GM12801 (cell line): ENCODE data around the gene SYNJ1.

Experiments
- CTCF ChIP-seq: IDR thresholded peaks from one replicate; pipeline ENCODE4 v1.5.1; 2011; ENCODE audit warnings: control low read depth; ENCODE audit not compliant: insufficient read length; ENCODE audit errors: extremely low read depth

SYNJ1 gene

GRCh38 chr21:32732544-32732943 lies 4.7 kb upstream of the SYNJ1 start:
- no peak for TF ChIP-seq CTCF

GRCh38 chr21:32728848-32729247 lies 1.0 kb upstream of the SYNJ1 start:
- no peak for TF ChIP-seq CTCF

- TF ChIP-seq CTCF = no peak
These were observed 635 bp upstream of the SYNJ1 start for GRCh38 chr21:32728456-32728839.

GRCh38 chr21:32726839-32727686 lies 750 bp downstream of the SYNJ1 start:
- no peak for TF ChIP-seq CTCF

- TF ChIP-seq CTCF = no peak
These were observed 8.7 kb downstream of the SYNJ1 start for GRCh38 chr21:32719085-32719484.

- TF ChIP-seq CTCF = no peak
These were observed 9.9 kb downstream of the SYNJ1 start for GRCh38 chr21:32717851-32718316.

- no peak for TF ChIP-seq CTCF
These were observed 11.3 kb downstream of the SYNJ1 start for GRCh38 chr21:32716486-32716885.
